ENCODE results near the gene KLHDC7B.

GRCh38 chr22:50544746-50545253, 899 bp upstream of the KLHDC7B start:
- TF ChIP-seq CTCF (IDR thresholded peaks at IDR 0.05; ENCODE audit: poor library complexity) (no peak), EZH2phosphoT487 (IDR thresholded peaks at IDR 0.05; ENCODE audit: low read depth, severe bottlenecking, unreplicated experiment) (no peak)

All from hepatocyte (in vitro differentiated cells).